Medulla oblongata (tissue), 1 donor: ENCODE measurements around the gene RABL2B.
"Not testable (repeated sequence)": the region's sequence is repeated elsewhere in the genome, so short reads cannot be mapped to it uniquely, and the experiment has no call there.

Source experiments
- DNase-seq: peaks from one replicate; pipeline ENCODE4 v3.0.0-alpha.2; 2015; ENCODE audit errors: extremely low spot score

The RABL2B gene

DNA sequence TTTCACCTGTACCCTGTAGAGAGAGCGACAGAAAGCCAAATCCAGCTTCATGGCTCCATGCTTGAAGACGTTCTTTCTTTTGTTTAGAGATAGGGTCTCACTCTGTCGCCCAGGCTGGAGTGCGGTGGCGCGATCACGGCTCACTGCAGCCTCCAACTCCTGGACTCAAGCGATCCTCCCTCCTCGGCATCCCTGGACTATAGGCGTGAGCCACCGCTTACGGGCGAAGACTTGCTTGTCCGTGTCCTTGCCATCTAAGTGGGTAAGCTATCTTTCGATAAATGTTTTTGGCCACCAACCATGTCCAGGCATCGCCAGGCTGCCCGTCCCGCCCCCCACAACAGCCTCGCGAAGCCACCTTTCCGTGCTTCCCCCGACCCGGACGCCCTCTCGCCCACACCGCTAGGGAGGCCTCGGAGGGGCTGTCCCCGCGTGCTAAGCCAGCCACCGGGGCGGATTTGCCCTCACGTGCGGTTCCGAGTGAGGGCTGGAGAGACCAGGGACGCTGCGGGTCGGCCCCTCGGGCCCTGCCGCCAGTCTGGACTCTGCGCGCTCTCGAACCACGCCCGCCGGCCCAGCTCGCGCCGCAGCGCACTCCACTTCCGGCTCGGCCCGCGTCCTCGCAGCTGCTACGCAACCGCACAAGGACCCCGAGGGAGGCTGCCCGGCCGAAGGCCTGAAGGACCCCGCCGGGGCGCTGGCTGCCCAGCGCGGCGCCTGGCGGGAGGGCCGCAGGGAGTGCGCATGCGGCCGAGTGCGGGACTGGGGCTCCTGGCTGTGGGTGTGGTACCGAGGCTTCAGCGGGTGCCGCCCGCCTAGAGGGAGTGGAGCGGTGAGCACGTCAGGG lies at the start of gene RABL2B:
TSS of gene RABL2B (minus strand) at position 604 of the 847 bp plus-strand sequence. CDS start 1,342 bp downstream, outside the sequence.
- peak; percentile 85 for DNase-seq

DNA sequence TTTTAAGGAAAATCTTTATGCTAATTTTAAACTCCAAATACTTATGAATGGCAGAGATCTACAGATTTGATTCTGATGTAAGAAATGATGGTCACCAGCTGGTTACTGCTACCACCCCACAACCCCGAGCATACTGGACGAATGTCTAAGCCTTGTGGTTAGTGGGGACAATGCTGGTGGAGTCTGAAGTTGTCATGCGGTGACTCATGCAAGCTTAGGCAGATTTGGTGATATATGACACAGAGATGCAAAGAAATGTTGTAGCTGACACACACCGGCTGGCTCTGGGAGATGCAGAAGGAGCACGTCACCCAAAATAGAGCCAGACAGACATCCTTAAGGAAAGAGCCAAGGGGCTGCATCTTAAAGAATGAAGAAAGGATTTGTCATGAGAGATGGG lies 3.5 kb upstream of the RABL2B start:
- DNase-seq = not testable (repeated sequence)

DNA sequence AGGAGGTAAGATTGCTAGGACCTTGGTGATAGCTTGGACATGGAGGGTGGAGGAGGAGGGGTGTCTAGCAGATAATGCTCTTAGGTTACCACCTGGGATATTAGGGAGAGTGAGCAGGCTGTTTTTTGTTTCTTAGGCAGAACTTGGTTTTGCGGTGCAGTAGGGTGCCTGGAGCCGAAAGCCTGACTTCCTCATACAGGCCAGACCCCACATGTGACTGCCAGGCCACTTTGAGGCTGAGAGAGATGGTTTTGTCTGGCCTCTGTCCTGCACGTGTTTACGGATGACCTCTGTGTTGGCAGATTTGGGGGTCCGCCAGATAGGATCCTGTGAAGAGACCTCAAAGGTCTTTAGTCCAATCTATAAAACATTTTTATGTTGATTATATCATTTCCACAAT lies 1.9 kb upstream of the RABL2B start:
- DNase-seq = peak; percentile 42

DNA sequence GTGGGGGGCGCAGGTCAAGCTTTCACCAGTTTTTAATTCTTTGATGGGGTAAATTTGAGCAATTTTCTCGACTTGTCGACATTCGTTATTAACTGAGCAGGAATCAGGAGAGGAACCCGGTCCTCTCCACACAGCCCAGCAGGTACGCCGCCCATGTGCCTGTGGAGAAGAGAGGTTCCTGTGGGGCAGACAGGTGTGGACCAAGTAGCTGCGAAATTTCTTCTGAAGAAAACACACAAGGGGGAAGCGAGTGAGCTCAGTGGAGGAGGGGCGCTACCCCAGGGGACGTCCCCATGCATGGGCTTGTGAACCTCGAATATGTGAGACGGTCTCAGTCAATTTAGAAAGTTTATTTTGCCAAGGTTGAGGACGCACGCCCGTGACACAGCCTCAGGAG lies 442 bp upstream of the RABL2B start:
- not testable (repeated sequence) for DNase-seq

DNA sequence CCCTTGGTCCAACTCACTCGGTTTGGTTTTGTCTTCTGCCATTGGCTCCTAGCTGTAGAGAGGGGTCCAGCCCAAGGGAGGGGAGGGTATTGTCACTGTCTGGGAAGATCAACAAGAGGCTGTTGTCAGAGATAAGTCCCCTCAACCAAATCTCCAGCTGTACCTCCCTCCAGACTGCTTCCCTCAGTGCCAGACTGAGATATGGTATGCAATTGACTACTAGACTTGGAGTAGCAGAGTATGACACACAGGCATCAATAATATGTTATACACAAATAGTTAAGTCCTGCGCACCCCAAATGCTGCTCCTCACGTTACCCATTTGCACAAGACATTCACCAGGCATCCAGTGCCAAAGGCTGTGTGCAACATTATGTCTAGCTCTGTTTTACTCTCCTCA lies 1.2 kb downstream of the RABL2B start:
- not testable (repeated sequence) for DNase-seq

DNA sequence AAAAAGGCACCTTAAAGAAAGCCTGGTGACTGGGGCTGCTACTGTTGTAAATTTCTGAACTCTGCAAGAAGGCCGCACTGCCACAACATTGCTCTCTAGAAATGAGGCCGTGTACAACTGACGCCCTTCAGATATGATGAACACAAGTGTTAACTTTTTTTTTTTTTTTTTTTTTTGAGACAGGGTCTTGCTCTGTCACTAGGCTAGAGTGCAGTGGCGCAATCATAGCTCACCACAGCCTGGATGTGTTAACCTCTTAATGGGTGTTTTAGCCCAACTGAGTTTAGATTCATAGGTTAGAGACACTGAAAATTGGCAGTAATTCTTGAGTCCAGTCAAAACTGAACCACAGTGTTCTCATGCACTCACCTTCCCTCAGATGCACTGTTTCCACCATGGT lies 3.2 kb downstream of the RABL2B start:
- not testable (repeated sequence) for DNase-seq

DNA sequence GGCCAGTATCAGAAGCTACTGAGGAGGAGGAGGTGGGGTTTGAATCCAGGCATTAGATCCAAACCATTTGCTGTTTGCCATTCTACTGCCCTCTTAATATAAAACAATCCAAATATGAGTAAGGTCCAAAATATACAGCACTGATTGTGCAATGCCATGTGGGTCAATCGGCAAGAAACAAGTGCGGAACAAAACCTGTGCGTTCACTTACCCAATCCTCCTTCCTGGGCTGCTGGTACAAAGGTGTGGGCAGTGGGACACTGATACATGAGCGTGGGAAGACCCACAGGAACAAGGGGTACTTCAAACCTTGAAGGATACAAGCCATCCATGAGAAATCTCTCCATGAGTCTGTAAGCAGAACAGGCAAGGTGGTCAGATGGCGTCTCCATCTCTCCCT lies 5.8 kb downstream of the RABL2B start:
- DNase-seq = not testable (repeated sequence)

DNA sequence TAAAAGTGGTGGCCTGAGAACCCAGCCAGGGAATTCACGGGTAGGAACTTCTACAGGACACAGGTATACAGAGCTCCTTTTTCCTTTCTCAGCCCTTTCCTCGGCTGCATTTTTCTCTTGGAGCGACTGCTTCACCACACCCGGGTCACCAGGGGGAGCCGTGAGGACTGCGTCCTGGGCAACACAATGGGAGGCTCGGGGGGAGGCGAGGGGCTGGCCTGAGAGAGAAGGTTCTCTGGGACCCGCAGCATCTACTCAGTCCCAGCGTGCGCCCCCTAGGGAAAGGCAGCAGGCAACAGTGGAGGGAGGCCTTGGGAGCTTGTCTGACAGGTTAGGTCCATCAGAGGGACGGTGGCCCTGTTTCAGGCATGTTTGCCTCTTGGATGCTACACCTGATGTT lies 8.3 kb downstream of the RABL2B start:
- DNase-seq = peak; percentile 17

DNA sequence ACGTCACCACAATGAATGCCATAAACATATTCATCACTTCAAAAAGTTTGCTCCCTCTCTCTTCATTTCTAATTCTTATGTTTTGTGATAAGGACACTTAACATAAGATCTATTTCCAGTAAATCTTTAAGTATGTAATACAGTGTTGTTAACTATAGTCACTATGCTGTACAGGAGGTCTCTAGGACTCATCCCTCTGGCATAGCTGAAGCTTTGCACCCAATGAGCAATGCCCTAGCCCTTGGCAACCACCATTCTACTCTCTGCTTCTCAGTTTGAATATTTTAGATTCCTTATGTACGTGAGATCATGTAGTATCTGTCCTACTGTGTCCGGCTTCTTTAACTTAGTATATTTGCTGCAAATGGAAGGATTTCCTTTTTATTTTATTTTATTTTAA lies 19.1 kb downstream of the RABL2B start:
- DNase-seq = not testable (repeated sequence)

DNA sequence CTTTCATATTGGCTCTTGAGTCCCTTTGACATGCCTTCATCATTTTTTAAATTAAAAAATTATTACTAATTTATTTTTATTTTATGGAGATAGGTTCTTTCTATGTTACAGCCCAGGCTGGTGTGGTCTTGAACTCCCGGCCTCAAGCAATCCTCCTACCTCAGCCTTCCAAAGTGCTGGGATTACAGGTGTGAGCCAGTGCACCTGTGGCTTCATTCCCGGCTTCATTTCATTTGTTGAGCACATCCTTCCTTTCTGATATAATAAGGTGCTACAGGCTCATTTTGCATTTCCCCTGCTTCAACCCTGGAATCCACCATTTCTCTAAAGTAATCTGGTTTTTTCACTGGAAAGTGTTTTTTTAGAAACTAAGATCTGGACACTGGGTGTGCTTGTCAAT lies 21.6 kb downstream of the RABL2B start:
- DNase-seq = not testable (repeated sequence)

DNA sequence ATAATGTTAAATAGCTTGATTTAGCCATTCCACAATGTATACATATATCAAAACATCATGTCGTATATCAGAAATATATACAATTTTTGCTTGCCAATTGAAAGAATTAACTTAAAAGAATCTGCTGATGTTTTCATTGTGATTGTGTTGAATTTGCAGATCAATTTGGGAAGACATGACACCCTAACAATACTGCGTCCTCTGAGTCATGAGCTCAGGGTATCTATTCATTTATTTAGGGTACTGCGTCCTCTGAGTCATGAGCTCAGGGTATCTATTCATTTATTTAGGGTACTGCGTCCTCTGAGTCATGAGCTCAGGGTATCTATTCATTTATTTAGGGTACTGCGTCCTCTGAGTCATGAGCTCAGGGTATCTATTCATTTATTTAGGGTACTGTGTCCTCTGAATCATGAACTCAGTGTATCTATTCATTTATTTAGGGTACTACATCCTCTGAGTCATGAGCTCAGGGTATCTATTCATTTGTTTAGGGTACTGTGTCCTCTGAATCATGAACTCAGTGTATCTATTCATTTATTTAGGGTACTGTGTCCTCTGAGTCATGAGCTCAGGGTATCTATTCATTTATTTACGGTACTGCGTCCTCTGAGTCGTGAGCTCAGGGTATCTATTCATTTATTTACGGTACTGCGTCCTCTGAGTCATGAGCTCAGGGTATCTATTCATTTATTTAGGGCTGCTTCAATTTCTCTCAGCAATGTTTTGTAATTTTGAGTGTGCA lies 23.7 kb downstream of the RABL2B start:
- DNase-seq = not testable (repeated sequence)

DNA sequence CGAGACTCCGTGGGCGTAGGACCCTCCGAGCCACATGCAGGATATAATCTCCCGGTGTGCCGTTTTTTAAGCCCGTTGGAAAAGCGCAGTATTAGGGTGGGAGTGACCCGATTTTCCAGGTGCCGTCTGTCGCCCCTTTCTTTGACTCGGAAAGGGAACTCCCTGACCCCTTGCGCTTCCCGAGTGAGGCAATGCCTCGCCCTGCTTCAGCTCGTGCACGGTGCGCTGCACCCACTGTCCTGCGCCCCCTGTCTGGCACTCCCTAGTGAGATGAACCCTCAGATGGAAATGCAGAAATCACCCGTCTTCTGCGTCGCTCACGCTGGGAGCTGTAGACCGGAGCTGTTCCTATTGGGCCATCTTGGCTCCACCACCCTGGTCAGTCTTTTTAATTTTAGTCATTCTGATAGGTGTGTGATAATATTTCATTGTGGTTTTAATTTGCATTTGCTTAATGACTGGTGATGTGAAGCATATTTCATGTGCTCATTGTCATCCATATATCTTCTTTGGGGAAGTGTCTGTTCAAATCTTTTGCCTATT lies 26.4 kb downstream of the RABL2B start:
- peak; percentile 13 for DNase-seq

DNA sequence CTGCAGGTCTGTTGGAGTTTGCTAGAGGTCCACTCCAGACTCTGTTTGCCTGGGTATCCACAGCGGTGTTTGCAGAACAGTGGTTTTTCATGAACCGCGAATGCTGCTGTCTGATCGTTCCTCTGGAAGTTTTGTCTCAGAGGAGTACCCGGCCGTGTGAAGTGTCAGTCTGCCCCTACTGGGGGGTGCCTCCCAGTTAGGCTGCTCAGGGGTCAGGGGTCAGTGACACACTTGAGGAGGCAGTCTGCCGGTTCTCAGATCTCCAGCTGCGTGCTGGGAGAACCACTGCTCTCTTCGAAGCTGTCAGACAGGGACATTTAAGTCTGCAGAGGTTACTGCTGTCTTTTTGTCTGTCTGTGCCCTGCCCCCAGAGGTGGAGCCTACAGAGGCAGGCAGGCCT lies 27.0 kb downstream of the RABL2B start:
- DNase-seq = not testable (repeated sequence)

DNA sequence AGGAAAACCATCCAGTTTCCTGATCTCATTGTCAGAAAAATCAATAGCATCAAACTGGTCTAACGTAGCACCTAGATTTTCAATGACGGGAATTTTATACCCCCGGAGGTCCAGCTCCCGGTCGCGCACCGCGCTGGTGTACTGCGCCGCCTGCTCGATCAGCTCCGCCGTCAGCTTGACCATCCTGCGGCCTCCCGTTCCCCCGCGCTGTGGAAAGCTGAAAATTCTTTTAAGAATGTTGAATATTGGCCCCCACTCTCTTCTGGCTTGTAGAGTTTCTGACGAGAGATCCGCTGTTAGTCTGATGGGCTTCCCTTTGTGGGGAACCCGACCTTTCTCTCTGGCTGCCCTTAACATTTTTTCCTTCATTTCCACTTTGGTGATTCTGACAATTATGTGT lies 28.2 kb downstream of the RABL2B start:
- DNase-seq = not testable (repeated sequence)

DNA sequence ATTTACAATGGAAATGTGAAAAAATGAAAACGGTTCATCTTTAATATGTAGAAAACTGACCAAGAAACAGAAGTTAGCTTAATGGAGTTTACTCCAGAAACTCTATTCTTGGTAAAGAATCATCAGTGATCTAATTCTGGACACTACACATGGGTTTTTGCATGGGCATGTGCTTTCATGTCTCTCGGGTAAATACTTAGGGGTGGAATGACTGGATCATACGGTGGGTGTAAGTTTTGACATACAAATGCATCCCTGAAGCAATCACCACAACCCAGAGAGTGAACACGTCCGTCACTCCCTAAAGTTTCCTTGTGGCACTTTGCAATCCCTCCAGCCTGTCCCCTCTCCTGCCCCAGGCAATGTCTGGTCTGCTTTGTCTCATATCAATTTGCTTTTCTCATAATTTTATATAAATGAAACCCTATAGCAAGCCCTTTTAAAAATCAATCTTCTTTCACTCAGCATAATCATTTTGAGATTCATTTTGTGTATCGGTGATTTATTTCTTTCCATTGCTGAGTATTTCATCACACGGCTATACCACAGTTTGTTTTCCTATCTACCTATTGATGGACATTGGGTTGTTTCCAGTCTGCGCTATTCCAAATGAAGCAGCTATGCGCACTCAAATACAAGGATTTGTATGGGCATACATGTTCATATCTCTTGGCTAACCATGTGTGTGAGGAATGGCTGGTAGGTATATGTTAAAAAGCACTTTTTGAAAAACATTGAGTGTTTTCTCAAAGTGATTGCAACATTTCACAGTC lies 33.9 kb downstream of the RABL2B start:
- not testable (repeated sequence) for DNase-seq

DNA sequence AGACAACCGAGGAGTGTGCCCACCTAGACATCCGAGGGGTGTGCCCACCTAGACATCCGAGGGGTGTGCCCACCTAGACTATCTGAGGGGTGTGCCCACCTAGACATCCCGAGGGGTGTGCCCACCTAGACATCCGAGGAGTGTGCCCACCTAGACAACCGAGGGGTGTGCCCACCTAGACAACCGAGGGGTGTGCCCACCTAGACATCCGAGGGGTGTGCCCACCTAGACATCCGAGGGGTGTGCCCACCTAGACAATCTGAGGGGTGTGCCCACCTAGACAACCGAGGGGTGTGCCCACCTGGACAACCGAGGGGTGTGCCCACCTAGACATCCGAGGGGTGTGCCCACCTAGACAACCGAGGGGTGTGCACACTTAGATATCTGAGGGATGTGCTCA lies 34.8 kb downstream of the RABL2B start:
- DNase-seq = not testable (repeated sequence)

DNA sequence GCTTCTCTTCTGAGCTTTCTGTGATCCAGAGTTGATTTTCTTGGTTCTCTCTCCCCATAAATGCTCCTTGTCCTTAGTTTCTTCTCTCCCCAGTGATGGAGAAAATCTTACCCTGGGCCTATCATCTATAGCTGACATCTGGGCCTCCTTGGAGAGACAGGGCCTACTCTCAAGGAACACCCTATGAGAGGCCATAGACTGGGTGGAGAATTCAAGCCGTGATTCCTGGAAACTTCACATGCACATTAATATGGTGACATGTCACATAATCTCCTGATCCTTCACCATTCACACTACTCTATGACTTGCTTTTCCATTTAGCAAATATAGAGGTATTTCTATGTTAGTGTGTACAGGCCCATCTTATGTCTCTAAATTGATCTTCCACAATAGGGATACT lies 35.9 kb downstream of the RABL2B start:
- DNase-seq = not testable (repeated sequence)

DNA sequence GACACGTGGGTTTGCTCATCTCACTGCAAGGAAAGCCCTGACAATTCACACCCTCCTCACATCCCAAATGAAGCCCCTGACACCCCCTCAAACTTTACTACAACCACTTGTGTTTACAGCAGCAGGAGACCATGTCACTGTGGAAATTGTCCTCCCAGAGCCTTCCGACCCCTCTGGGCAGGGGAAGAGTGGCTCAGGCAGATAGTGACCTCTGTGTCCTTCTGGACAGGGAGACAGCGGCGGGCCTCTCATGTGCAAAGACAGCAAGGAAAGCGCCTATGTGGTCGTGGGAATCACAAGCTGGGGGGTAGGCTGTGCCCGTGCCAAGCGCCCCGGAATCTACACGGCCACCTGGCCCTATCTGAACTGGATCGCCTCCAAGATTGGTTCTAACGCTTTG lies 39.0 kb downstream of the RABL2B start:
- not testable (repeated sequence) for DNase-seq

DNA sequence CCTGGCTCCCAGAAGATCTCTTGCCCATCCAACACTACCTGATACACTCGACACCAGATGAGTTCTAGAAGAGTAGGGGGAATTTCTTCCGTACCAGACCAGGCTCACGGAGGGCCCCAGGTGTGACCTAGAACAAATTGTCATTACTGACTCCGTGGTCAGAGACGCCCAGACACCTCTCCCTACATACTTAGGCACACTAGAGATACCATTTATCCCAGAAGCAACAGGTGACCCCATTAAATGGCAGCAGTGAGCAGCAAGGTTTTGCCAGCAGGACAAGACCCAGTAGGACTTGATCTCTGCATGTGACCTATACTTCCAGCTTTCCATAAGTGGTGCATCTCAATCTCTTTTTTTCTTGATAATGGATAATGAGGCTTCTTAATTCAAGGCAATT lies 42.7 kb downstream of the RABL2B start:
- not testable (repeated sequence) for DNase-seq

DNA sequence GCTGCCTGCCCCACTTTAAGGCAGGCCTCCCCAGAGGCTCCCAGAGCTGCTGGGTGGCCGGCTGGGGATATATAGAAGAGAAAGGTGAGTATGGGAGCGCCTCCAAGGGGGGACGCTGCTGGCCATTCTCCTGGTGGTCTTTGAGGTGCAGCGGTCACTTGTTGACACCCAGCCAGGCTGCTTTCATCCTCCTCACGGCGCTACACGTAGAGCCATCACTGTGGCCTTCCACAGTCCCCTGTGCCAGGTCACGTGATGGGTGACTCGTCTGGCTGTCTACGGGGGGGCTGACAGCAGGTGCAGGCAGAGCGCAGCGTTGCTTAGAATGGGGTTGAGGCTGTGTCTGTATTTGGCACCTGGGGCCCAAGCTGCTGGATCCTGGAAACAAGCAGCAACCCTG lies 43.5 kb downstream of the RABL2B start:
- no peak for DNase-seq

DNA sequence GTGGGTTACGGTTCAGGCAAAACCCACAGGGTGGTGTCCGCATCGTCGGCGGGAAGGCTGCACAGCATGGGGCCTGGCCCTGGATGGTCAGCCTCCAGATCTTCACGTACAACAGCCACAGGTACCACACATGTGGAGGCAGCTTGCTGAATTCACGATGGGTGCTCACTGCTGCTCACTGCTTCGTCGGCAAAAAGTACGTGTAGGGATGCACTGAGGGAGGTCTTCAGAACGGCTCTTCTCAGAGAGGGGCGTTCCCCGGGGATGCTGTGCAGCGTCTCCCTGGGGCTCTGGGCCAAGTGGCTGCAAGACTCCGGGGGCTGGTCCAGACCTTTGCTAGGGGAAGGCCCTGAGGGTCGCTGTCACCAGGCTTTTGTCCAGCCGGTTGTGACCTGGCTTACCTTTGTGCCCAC lies 44.2 kb downstream of the RABL2B start:
- DNase-seq = no peak
